Measurements from ENCODE around the gene CERT1. TPM values are rescaled to one million over a fixed set of nuclear protein-coding genes. Genes with fewer than 3 reads are reported as not detected.

The CERT1 gene
- total and polyA plus RNA-seq, 7 donors = 14.1 to 63.3 (median 46.6) TPM

GRCh38 chr5:75481024-75481423 lies 30.4 kb downstream of the CERT1 start:
- Histone ChIP-seq H3K27ac (no peak overlapping the region), H3K9me3 (no peaks in the 10 kb centered on the region), H3K27me3 (ENCODE audit: insufficient read depth in 3 of 3, low read length in 2 of 3) (no peaks in the 10 kb centered on the region), H3K4me1 (peaks cover 9% of the 10 kb centered on the region), H3K4me3 (no peak overlapping the region), H3K36me3 (ENCODE audit: insufficient read depth in 1 of 2, low read depth in 1 of 2) (no peaks in the 10 kb centered on the region)
- WGBS, 3 donors = 80 to 89% (median 80%) methylated on average over 4 of the region's 4 CpGs
- intact Hi-C loops (cut with DNase I) = no loop called here
- no peak for TF ChIP-seq CTCF (IDR thresholded peaks at IDR 0.05)
- ATAC-seq (peak in 1 of 4 donors; percentile 21), DNase-seq (no peak)

- Histone ChIP-seq H3K36me3 (ENCODE audit: insufficient read depth in 1 of 2, low read depth in 1 of 2) (no peaks in the 10 kb centered on the region), H3K4me3 (no peak overlapping the region), H3K27ac (no peak overlapping the region), H3K9me3 (peaks cover 7% of the 10 kb centered on the region), H3K27me3 (ENCODE audit: insufficient read depth in 3 of 3, low read length in 2 of 3) (no peaks in the 10 kb centered on the region), H3K4me1 (no peaks in the 10 kb centered on the region)
- 80 to 85% (median 83%) methylated on average over 4 of the region's 4 CpGs for WGBS, 3 donors
- TF ChIP-seq CTCF (IDR thresholded peaks at IDR 0.05) = no peak
- intact Hi-C loops (cut with DNase I) = no loop called here
- ATAC-seq = no peak
- DNase-seq = no peak
Measured at GRCh38 chr5:75475364-75475763, 36.1 kb downstream of the CERT1 start.

- Histone ChIP-seq H3K4me1 (no peaks in the 10 kb centered on the region), H3K9me3 (peaks cover 26% of the 10 kb centered on the region), H3K27ac (no peak overlapping the region), H3K27me3 (ENCODE audit: insufficient read depth in 3 of 3, low read length in 2 of 3) (no peaks in the 10 kb centered on the region), H3K4me3 (no peak overlapping the region), H3K36me3 (ENCODE audit: insufficient read depth in 1 of 2, low read depth in 1 of 2) (no peaks in the 10 kb centered on the region)
- ATAC-seq (no peak), DNase-seq (no peak)
- 88 to 97% (median 93%) methylated on average over 2 of the region's 2 CpGs for WGBS, 3 donors
- intact Hi-C loops (cut with DNase I) = no loop called here
- TF ChIP-seq CTCF (IDR thresholded peaks at IDR 0.05) = no peak
Measured at GRCh38 chr5:75473463-75473862, 38.0 kb downstream of the CERT1 start.

GRCh38 chr5:75472973-75473372 lies 38.5 kb downstream of the CERT1 start:
- Histone ChIP-seq H3K36me3 (ENCODE audit: insufficient read depth in 1 of 2, low read depth in 1 of 2) (no peaks in the 10 kb centered on the region), H3K4me3 (no peak overlapping the region), H3K4me1 (no peaks in the 10 kb centered on the region), H3K27me3 (ENCODE audit: insufficient read depth in 3 of 3, low read length in 2 of 3) (no peaks in the 10 kb centered on the region), H3K27ac (no peak overlapping the region), H3K9me3 (peaks cover 30% of the 10 kb centered on the region)
- no peak for DNase-seq
- ATAC-seq = no peak
- intact Hi-C loops (cut with DNase I) = no loop called here
- no peak for TF ChIP-seq CTCF (IDR thresholded peaks at IDR 0.05)
- WGBS, 3 donors = 97 to 100% (median 98%) methylated on average over 1 of the region's 1 CpG

GRCh38 chr5:75471193-75471592 lies 40.2 kb downstream of the CERT1 start:
- intact Hi-C loops (cut with DNase I) = no loop called here
- ATAC-seq (no peak), DNase-seq (no peak)
- peaks cover 30% of the 10 kb centered on the region for H3K9me3 ChIP-seq
- H3K27ac ChIP-seq = no peak overlapping the region
- 98 to 100% (median 100%) methylated on average over 2 of the region's 2 CpGs for whole genome bisulfite sequencing, 3 donors
- TF ChIP-seq CTCF (IDR thresholded peaks at IDR 0.05) = no peak
- H3K4me3 ChIP-seq = no peak overlapping the region
- no peaks in the 10 kb centered on the region for H3K27me3 ChIP-seq (ENCODE audit: insufficient read depth in 3 of 3, low read length in 2 of 3)
- no peaks in the 10 kb centered on the region for H3K4me1 ChIP-seq
- no peaks in the 10 kb centered on the region for H3K36me3 ChIP-seq (ENCODE audit: insufficient read depth in 1 of 2, low read depth in 1 of 2)
